ENCODE results near the gene CSGALNACT2. TPM values are rescaled to one million over a fixed set of nuclear protein-coding genes. Genes with fewer than 3 reads are reported as not detected.

The CSGALNACT2 gene
- total RNA-seq, 1 experiment from 2014 or later, result 22.3 TPM

DNA sequence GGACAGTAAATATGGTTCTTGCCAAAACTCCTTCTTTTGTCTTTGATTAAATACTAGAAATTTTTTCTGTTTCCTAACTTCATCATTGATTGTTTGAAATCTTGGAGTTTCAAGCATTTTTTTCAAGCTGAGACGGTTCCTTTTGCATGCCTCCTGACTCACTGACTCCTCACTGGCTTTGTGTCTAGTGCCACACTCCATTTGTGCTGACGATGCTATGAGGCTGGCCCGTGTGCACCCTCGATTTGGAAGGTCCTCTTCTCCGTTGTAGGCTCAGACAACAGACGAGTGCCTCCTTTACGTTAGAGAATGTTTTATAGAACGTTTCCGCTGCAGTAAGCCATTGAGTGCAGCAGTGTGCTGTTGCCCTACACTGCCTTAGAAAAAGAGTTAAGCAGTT lies 10.8 kb upstream of the CSGALNACT2 start:
- Histone ChIP-seq H3K36me3 (ENCODE audit: control insufficient read depth, insufficient read depth, low read length) (no peaks in the 10 kb centered on the region), H3K27me3 (ENCODE audit: control insufficient read depth, insufficient read depth, low read length) (no peaks in the 10 kb centered on the region), H3K4me3 (ENCODE audit: low read depth in 2 of 2, low read length in 2 of 2) (no peak overlapping the region), H3K9me3 (ENCODE audit: control insufficient read depth, insufficient read depth, low read depth, low read length) (no peaks in the 10 kb centered on the region), H3K27ac (ENCODE audit: low read length) (no peak overlapping the region), H3K4me1 (ENCODE audit: control insufficient read depth, insufficient read depth, low read length) (no peaks in the 10 kb centered on the region)
- BruUV-seq (replicated peaks), result no TSS peak
- no peak for TF ChIP-seq SIN3A (IDR thresholded peaks at IDR 0.05; ENCODE audit: borderline replicate concordance, insufficient read depth, low read depth, low read length)
- TF ChIP-seq, protein P1, sequence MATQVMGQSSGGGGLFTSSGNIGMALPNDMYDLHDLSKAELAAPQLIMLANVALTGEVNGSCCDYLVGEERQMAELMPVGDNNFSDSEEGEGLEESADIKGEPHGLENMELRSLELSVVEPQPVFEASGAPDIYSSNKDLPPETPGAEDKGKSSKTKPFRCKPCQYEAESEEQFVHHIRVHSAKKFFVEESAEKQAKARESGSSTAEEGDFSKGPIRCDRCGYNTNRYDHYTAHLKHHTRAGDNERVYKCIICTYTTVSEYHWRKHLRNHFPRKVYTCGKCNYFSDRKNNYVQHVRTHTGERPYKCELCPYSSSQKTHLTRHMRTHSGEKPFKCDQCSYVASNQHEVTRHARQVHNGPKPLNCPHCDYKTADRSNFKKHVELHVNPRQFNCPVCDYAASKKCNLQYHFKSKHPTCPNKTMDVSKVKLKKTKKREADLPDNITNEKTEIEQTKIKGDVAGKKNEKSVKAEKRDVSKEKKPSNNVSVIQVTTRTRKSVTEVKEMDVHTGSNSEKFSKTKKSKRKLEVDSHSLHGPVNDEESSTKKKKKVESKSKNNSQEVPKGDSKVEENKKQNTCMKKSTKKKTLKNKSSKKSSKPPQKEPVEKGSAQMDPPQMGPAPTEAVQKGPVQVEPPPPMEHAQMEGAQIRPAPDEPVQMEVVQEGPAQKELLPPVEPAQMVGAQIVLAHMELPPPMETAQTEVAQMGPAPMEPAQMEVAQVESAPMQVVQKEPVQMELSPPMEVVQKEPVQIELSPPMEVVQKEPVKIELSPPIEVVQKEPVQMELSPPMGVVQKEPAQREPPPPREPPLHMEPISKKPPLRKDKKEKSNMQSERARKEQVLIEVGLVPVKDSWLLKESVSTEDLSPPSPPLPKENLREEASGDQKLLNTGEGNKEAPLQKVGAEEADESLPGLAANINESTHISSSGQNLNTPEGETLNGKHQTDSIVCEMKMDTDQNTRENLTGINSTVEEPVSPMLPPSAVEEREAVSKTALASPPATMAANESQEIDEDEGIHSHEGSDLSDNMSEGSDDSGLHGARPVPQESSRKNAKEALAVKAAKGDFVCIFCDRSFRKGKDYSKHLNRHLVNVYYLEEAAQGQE (IDR thresholded peaks at IDR 0.05; ENCODE audit: insufficient read depth in 1 of 2, low read depth in 2 of 2, low read length in 1 of 2), result no peak
- TF ChIP-seq POLR2AphosphoS5 (IDR thresholded peaks at IDR 0.05; ENCODE audit: low read depth, low read length), result no peak
- TF ChIP-seq, protein P2, sequence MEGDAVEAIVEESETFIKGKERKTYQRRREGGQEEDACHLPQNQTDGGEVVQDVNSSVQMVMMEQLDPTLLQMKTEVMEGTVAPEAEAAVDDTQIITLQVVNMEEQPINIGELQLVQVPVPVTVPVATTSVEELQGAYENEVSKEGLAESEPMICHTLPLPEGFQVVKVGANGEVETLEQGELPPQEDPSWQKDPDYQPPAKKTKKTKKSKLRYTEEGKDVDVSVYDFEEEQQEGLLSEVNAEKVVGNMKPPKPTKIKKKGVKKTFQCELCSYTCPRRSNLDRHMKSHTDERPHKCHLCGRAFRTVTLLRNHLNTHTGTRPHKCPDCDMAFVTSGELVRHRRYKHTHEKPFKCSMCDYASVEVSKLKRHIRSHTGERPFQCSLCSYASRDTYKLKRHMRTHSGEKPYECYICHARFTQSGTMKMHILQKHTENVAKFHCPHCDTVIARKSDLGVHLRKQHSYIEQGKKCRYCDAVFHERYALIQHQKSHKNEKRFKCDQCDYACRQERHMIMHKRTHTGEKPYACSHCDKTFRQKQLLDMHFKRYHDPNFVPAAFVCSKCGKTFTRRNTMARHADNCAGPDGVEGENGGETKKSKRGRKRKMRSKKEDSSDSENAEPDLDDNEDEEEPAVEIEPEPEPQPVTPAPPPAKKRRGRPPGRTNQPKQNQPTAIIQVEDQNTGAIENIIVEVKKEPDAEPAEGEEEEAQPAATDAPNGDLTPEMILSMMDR (IDR thresholded peaks at IDR 0.05), result no peak
- no peak for ATAC-seq
- ChIA-PET CTCF (no interaction called here), POLR2A (no interaction called here)
- DNase-seq (ENCODE audit: low read depth, low spot score), result no peak
- in situ Hi-C loops (cut with HindIII; ENCODE audit: low pct_unique_long_range_greater_than_20kb, low sequenced_read_pairs) (no loop called here), intact Hi-C loops (cut with micrococcal nuclease; ENCODE audit: unreplicated experiment) (no loop called here)

DNA sequence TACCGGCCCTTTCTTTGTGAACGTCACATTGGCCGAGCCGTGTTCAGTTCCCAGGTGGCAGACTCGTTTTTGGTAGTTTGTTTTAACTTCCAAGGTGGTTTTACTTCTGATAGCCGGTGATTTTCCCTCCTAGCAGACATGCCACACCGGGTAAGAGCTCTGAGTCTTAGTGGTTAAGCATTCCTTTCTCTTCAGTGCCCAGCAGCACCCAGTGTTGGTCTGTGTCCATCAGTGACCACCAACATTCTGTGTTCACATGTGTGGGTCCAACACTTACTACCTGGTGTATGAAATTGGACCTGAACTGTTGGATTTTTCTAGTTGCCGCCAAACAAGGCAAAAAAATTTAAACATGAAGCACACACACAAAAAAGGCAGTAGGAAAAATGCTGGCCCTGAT lies 9.9 kb upstream of the CSGALNACT2 start:
- TF ChIP-seq, protein P1 (IDR thresholded peaks at IDR 0.05; ENCODE audit: insufficient read depth in 1 of 2, low read depth in 2 of 2, low read length in 1 of 2), result no peak
- TF ChIP-seq SIN3A (IDR thresholded peaks at IDR 0.05; ENCODE audit: borderline replicate concordance, insufficient read depth, low read depth, low read length) (no peak), POLR2AphosphoS5 (IDR thresholded peaks at IDR 0.05; ENCODE audit: low read depth, low read length) (no peak), TCF7L2 (IDR thresholded peaks at IDR 0.05; ENCODE audit: low read depth, low read length) (no peak)
- TF ChIP-seq, protein P2 (IDR thresholded peaks at IDR 0.05), result no peak
- in situ Hi-C loops (cut with HindIII; ENCODE audit: low pct_unique_long_range_greater_than_20kb, low sequenced_read_pairs) (no loop called here), intact Hi-C loops (cut with micrococcal nuclease; ENCODE audit: unreplicated experiment) (no loop called here)
- Histone ChIP-seq H3K9me3 (ENCODE audit: control insufficient read depth, insufficient read depth, low read depth, low read length) (no peaks in the 10 kb centered on the region), H3K4me1 (ENCODE audit: control insufficient read depth, insufficient read depth, low read length) (no peaks in the 10 kb centered on the region), H3K27me3 (ENCODE audit: control insufficient read depth, insufficient read depth, low read length) (no peaks in the 10 kb centered on the region), H3K36me3 (ENCODE audit: control insufficient read depth, insufficient read depth, low read length) (no peaks in the 10 kb centered on the region), H3K27ac (ENCODE audit: low read length) (no peak overlapping the region), H3K4me3 (ENCODE audit: low read depth in 2 of 2, low read length in 2 of 2) (no peak overlapping the region)
- DNase-seq (ENCODE audit: low read depth, low spot score) (no peak), ATAC-seq (no peak)
- ChIA-PET CTCF (no interaction called here), POLR2A (no interaction called here)
- BruUV-seq (replicated peaks), result no TSS peak

All from Panc1 (cell line).